Progenitor cell of endocrine pancreas (in vitro differentiated cells): ENCODE measurements around the gene UNC13D. TPM values are rescaled to one million over a fixed set of nuclear protein-coding genes. Genes with fewer than 3 reads are reported as not detected.
A peak's percentile ranks its signal among the peaks of the same experiment; 100 is the strongest.

Source experiments
- DNase-seq: peaks from one replicate; pipeline ENCODE4 v3.0.0; 2021; ENCODE audit warnings: low spot score; ENCODE audit not compliant: unreplicated experiment
- H3K27ac Mint-ChIP-seq: 2 replicates; pipeline ENCODE4 v1.8.0; 2021; ENCODE audit warnings: mild to moderate bottlenecking, moderate library complexity, mixed read lengths
- H3K27me3 Mint-ChIP-seq: 2 replicates; pipeline ENCODE4 v1.8.0; 2021; ENCODE audit warnings: mixed read lengths
- H3K36me3 Mint-ChIP-seq: 2 replicates; pipeline ENCODE4 v1.8.0; 2022; ENCODE audit warnings: mixed read lengths; ENCODE audit not compliant: insufficient read depth
- H3K4me1 Mint-ChIP-seq: 2 replicates; pipeline ENCODE4 v1.8.0; 2021; ENCODE audit warnings: low read depth, mixed read lengths
- H3K4me3 Mint-ChIP-seq: 2 replicates; pipeline ENCODE4 v1.8.0; 2021; ENCODE audit warnings: low read depth, mild to moderate bottlenecking, moderate library complexity, mixed read lengths
- H3K9me3 Mint-ChIP-seq: 2 replicates; pipeline ENCODE4 v1.8.0; 2021; ENCODE audit warnings: low read depth, mixed read lengths
- total RNA-seq: library from RNA; stranded (reverse); gene quantifications from 2 replicates; pipeline ENCODE4 v1.2.1, GENCODE V29; 2021
- TF ChIP-seq, protein P1 (sequence below): fragments of 200-600 bp; sonication (generic); IDR thresholded peaks from one replicate; pipeline ENCODE4 v1.5.0; 2021; ENCODE audit warnings: antibody characterized with exemption, mild to moderate bottlenecking; ENCODE audit not compliant: unreplicated experiment

Gene UNC13D
- total RNA-seq, 1 donor from 2014 or later = 2.7 TPM

DNA sequence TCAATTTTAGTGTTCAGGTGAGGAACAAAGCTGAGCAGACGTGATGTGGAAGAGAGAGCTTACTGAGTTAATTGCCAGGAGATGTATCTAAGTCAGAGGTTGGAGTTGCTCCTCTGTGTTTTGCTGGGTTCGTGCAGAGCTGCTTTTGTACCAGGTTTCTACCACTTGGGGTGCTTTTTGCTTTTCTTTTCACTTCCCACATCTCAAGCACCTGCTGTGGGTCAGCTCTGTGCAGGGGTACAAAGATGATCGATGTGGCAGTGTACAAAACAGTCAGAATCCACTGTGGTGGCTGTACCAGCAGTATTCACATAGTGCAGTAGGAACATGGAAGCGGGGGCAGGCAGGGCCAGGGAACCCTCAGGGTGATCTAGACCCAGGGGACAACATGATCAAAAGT is 44.8 kb downstream of the UNC13D start:
- H3K4me1 Mint-ChIP-seq = no peaks in the 10 kb centered on the region
- H3K4me3 Mint-ChIP-seq = no peak overlapping the region
- no peaks in the 10 kb centered on the region for H3K27me3 Mint-ChIP-seq
- H3K9me3 Mint-ChIP-seq = no peaks in the 10 kb centered on the region
- H3K36me3 Mint-ChIP-seq = peaks cover 3% of the 10 kb centered on the region
- H3K27ac Mint-ChIP-seq = no peak overlapping the region
- no peak for DNase-seq
- TF ChIP-seq, protein P1, sequence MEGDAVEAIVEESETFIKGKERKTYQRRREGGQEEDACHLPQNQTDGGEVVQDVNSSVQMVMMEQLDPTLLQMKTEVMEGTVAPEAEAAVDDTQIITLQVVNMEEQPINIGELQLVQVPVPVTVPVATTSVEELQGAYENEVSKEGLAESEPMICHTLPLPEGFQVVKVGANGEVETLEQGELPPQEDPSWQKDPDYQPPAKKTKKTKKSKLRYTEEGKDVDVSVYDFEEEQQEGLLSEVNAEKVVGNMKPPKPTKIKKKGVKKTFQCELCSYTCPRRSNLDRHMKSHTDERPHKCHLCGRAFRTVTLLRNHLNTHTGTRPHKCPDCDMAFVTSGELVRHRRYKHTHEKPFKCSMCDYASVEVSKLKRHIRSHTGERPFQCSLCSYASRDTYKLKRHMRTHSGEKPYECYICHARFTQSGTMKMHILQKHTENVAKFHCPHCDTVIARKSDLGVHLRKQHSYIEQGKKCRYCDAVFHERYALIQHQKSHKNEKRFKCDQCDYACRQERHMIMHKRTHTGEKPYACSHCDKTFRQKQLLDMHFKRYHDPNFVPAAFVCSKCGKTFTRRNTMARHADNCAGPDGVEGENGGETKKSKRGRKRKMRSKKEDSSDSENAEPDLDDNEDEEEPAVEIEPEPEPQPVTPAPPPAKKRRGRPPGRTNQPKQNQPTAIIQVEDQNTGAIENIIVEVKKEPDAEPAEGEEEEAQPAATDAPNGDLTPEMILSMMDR = no peak

DNA sequence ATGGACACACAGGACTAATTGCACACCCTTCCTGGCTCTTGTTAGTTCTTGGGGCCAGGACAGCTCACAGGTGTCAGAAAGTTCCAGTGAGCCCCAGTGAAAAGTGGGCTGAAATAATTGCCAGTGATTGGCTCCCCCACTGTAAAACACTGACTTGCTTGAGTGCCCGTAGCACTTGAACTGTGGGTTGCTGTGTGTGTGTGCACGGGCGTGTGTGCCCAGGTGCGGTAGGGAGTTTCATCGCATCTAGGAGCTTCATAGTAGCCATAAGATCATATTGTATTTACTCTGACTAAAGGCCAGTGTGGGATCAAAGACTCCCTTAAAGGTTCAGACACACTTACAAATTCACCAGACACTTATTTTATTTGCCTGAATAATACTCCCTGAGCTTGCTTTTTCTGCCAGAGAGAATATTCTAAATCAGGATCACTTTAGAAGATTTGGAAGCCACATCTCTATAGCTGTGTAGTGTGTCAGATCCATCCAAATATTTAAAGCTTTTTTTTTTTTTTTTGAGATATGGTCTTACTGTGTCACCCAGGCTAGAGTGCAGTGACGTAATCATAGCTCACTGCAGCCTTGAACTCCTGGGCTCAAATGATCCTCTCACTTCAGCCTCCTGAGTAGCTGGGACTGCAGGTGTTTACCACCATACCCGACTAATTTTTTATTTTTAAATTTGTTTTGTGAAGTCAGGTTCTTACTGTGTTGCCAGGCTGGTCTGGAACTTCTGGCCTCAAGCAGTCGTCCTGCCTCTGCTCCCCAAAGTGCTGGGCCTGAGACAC is 48.2 kb downstream of the UNC13D start:
- peak overlapping the region; percentile 90 for H3K27ac Mint-ChIP-seq

DNA sequence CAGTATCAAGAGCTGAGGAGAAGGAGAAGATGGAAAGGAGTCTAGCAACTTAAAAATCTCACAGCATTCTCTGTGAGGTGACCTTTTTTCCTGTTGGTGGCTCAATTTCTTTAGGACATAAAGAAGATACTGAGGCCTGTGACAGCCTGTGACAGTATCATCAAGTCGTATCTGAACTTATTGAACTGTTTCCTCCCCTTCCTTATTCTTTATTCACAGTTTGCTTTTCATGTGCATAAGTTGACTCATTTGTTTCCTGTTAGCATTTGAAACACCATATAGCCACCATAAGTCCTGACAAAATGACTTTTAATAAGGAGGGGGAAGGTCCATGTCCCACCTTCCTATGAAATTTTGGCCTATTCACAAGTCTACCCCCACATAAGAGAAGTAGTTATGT is 50.7 kb downstream of the UNC13D start:
- no peaks in the 10 kb centered on the region for H3K4me1 Mint-ChIP-seq
- no peak overlapping the region for H3K27ac Mint-ChIP-seq
- TF ChIP-seq, protein P1 = no peak
- H3K36me3 Mint-ChIP-seq = peaks cover 6% of the 10 kb centered on the region
- no peak for DNase-seq
- no peaks in the 10 kb centered on the region for H3K9me3 Mint-ChIP-seq
- H3K4me3 Mint-ChIP-seq = no peak overlapping the region
- no peaks in the 10 kb centered on the region for H3K27me3 Mint-ChIP-seq

More for the DNA sequence above, 48.2 kb downstream of the UNC13D start:
- H3K27me3 Mint-ChIP-seq = no peaks in the 10 kb centered on the region
- no peak for DNase-seq
- TF ChIP-seq, protein P1 = no peak
- no peak overlapping the region for H3K4me3 Mint-ChIP-seq
- H3K36me3 Mint-ChIP-seq = peaks cover 7% of the 10 kb centered on the region
- H3K4me1 Mint-ChIP-seq = no peaks in the 10 kb centered on the region
- H3K9me3 Mint-ChIP-seq = no peaks in the 10 kb centered on the region

DNA sequence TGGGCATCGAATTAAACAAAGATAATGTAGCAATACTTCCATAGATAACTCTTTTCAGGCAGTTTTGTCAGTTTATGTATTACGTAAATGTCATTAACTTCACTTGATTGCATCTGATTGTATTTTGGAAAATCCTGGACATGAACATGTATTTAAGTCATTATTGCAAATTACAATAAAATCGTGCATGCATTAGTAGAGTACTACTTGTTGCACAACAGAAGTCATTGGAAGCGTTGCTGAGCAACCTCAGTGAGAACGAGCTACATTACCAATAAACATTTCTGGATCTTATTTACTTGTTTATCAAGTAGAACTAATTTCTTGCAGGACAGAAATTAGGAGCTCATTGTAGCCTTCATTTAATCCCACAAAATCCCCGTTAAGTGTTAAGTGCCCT is 53.0 kb downstream of the UNC13D start:
- Mint-ChIP-seq H3K9me3 (no peaks in the 10 kb centered on the region), H3K4me3 (no peak overlapping the region), H3K36me3 (peaks cover 8% of the 10 kb centered on the region), H3K27ac (peak overlapping the region; percentile 2), H3K27me3 (no peaks in the 10 kb centered on the region), H3K4me1 (peaks cover 7% of the 10 kb centered on the region)
- DNase-seq = no peak
- TF ChIP-seq, protein P1 = no peak

DNA sequence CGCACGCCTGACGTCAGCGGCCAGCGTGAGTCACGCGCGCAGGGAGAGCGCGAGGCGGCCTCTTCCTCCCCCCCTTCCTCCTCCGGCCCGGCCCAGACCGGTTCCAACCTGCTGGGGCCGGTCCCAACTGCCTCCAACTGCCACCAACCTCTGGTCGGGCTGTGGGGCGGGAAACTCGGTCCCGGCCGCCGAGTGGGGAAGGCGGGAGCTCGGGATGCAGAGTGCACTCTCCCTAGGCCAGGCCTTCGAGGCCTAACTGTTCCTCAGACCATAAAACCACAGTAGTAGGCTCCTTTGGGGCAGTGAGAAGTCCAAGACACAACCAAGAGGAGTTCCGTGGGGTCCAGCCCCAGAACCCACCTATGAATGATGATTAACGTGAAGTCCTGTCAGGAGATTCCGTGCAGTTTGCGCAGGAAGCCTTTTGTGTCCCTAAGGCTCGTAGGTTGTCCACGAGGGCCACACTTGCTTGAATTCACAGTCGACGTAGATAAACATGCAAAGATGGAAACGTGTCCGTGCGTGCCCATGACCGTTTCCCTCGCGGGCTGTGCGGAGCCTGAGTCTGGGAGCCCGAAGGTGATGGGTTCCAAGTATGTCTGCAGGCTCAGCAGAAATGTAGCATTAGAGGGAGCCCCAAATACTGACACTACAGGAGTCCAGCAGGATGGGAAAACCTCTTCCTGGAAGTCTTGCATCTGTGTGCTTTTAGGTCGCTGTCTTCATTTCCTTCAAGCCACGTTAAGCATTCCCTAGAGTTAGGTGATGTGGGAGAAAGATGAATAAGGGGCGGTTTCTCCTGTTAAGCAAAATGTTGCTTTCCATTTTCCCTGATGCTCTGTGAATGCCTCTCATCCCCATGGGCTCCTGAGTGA is 59.0 kb downstream of the UNC13D start:
- peaks cover 35% of the 10 kb centered on the region for H3K4me1 Mint-ChIP-seq
- H3K27ac Mint-ChIP-seq = peak overlapping the region; percentile 100
- DNase-seq = peak; percentile 84
- peak overlapping the region; percentile 91 for H3K4me3 Mint-ChIP-seq
- TF ChIP-seq, protein P1 = no peak
- no peaks in the 10 kb centered on the region for H3K27me3 Mint-ChIP-seq
- peaks cover 4% of the 10 kb centered on the region for H3K36me3 Mint-ChIP-seq
- no peaks in the 10 kb centered on the region for H3K9me3 Mint-ChIP-seq
